Aorta (tissue), 5 donors: ENCODE data around the gene VTI1B. TPM values are rescaled to one million over a fixed set of nuclear protein-coding genes. Genes with fewer than 3 reads are reported as not detected.
"Not testable (repeated sequence)": the region's sequence is repeated elsewhere in the genome, so short reads cannot be mapped to it uniquely, and the experiment has no call there.

Experiments used
- ATAC-seq: fragments of 200-7000 bp; cut with Tn5 transposase; one replicate; pipeline ENCODE4 v1.9.1; 2022; ENCODE audit warnings: moderate library complexity; ENCODE audit not compliant: low FRiP score
- DNase-seq, 2 donors: peaks; one replicate each; pipeline ENCODE4 v3.0.0-alpha.2; 2020
- H3K27ac ChIP-seq, 2 donors: one replicate each; pipeline ENCODE4 v1.5.1; 2013; ENCODE audit warnings: low read length in 2 of 2, mild to moderate bottlenecking in 2 of 2, moderate library complexity in 2 of 2, control low read depth in 1 of 2, inconsistent platforms in 1 of 2, low read depth in 1 of 2
- H3K27me3 ChIP-seq, 2 donors: one replicate each; pipeline ENCODE4 v1.6.1; 2013; ENCODE audit warnings: control low read depth in 1 of 2, low read length in 1 of 2, mild to moderate bottlenecking in 1 of 2, moderate library complexity in 1 of 2; ENCODE audit not compliant: insufficient read depth in 2 of 2, control insufficient read depth in 1 of 2
- H3K36me3 ChIP-seq, 2 donors: one replicate each; pipeline ENCODE4 v1.6.1; 2013; ENCODE audit warnings: control low read depth in 1 of 2, low read length in 1 of 2, mild to moderate bottlenecking in 1 of 2; ENCODE audit not compliant: insufficient read depth in 2 of 2, control insufficient read depth in 1 of 2
- H3K4me1 ChIP-seq, 2 donors: one replicate each; pipeline ENCODE4 v1.6.1; 2013; ENCODE audit warnings: low read length in 2 of 2, control low read depth in 1 of 2, mild to moderate bottlenecking in 1 of 2, moderate library complexity in 1 of 2; ENCODE audit not compliant: insufficient read depth in 2 of 2, control insufficient read depth in 1 of 2
- H3K4me3 ChIP-seq, 2 donors: one replicate each; pipeline ENCODE4 v1.5.1; 2013; ENCODE audit warnings: low read length in 2 of 2, control low read depth in 1 of 2, mild to moderate bottlenecking in 1 of 2
- H3K9me3 ChIP-seq: one replicate; pipeline ENCODE4 v1.6.1; 2013; ENCODE audit warnings: mild to moderate bottlenecking, low read length; ENCODE audit not compliant: control insufficient read depth
- WGBS, 2 donors: extraction: QIAGEN DNeasy Blood & Tissue Kit; methylation state at CpG; one replicate each; pipeline ENCODE4 v1.1.7; 2013; 5-methylcytosine and 5-hydroxymethylcytosine counted together
- intact Hi-C, 2 donors: fragments of 100-400 bp; cut with DNase I; formaldehyde crosslinking; loops; one replicate each; pipeline versions ENCODE4 v1.14.2 to v1.15.0; 2022
- polyA plus RNA-seq, 2 donors: library from polyadenylated mRNA; stranded (reverse); fragments of 200-250 nt; gene quantifications; one replicate each; pipeline ENCODE4 v1.2.3, GENCODE V29; 2013
- total RNA-seq, 2 donors: library from RNA; stranded (reverse); fragmentation: NEBNext Ultra II Directional; extraction: Animal tissue kit (Norgen Biotek cat#: 25700); gene quantifications; one replicate each; pipeline ENCODE4 v1.2.1, GENCODE V29; 2021
- donor health status: healthy with polysubstance abuse.
- donor health status: Bipolar disorder and iron deficiency.
- donor health status: DM: no; HTN: no; CAD: no.
- donor health status: DM: no; HTN: no; CAD: no.
- donor health status: DM: yes; HTN: yes; CAD: no.

VTI1B gene
- total and polyA plus RNA-seq, 4 donors = 88.9 to 140 (median 94.7) TPM

GRCh38 chr14:67709796-67710195, 35.4 kb upstream of the VTI1B start:
- not testable (repeated sequence) for DNase-seq, H3K27me3 ChIP-seq, ATAC-seq, H3K36me3 ChIP-seq, H3K4me3 ChIP-seq, H3K9me3 ChIP-seq, H3K27ac ChIP-seq, H3K4me1 ChIP-seq
- intact Hi-C loops = loop anchor here in 1 of 2 donors (10.0 kb wide), 2 partner anchors 125 to 285 kb away; no protein-coding TSS in a partner anchor
- WGBS, 2 donors = 83 to 84% methylated on average over 1 of the region's 1 CpG

GRCh38 chr14:67709346-67709745, 34.9 kb upstream of the VTI1B start:
- ATAC-seq, H3K36me3 ChIP-seq, H3K4me1 ChIP-seq, H3K27ac ChIP-seq, DNase-seq, H3K4me3 ChIP-seq, H3K9me3 ChIP-seq, H3K27me3 ChIP-seq: not testable (repeated sequence)
- intact Hi-C loops = loop anchor here in 1 of 2 donors (10.0 kb wide), 2 partner anchors 125 to 285 kb away; no protein-coding TSS in a partner anchor

- Histone ChIP-seq H3K9me3 (no peaks in the 10 kb centered on the region), H3K27ac (no peak overlapping the region), H3K27me3 (no peaks in the 10 kb centered on the region), H3K4me1 (no peaks in the 10 kb centered on the region), H3K36me3 (no peaks in the 10 kb centered on the region), H3K4me3 (no peak overlapping the region)
- ATAC-seq (no peak), DNase-seq (no peak)
- intact Hi-C loops = loop anchor here (2.0 to 10.0 kb wide), 3 partner anchors 86 to 280 kb away; partner anchors contain the start of gene ARG2 (in 1 of the 2)
- WGBS, 2 donors = 58 to 61% methylated on average over 3 of the region's 3 CpGs
These were observed 30.8 kb upstream of the VTI1B start for GRCh38 chr14:67705211-67705610.

GRCh38 chr14:67704484-67705089, 30.2 kb upstream of the VTI1B start:
- no peaks in the 10 kb centered on the region for H3K9me3 ChIP-seq
- ATAC-seq = peak; percentile 78
- intact Hi-C loops = loop anchor here (1.0 to 10.0 kb wide), 5 partner anchors 37 to 280 kb away; partner anchors contain the start of gene ARG2 (in 1 of the 2)
- no peaks in the 10 kb centered on the region for H3K36me3 ChIP-seq
- no peak for DNase-seq
- no peak overlapping the region for H3K4me3 ChIP-seq
- no peaks in the 10 kb centered on the region for H3K27me3 ChIP-seq
- H3K4me1 ChIP-seq = no peaks in the 10 kb centered on the region
- H3K27ac ChIP-seq = no peak overlapping the region
- 0 to 2% methylated on average over 3 of the region's 3 CpGs for WGBS, 2 donors

GRCh38 chr14:67703997-67704396, 29.6 kb upstream of the VTI1B start:
- no peaks in the 10 kb centered on the region for H3K27me3 ChIP-seq
- ATAC-seq (no peak), DNase-seq (no peak)
- WGBS, 2 donors = 33% methylated on average over 3 of the region's 3 CpGs
- no peaks in the 10 kb centered on the region for H3K9me3 ChIP-seq
- H3K4me1 ChIP-seq = no peaks in the 10 kb centered on the region
- no peak overlapping the region for H3K27ac ChIP-seq
- intact Hi-C loops = loop anchor here (1.0 to 10.0 kb wide), 5 partner anchors 37 to 279 kb away; partner anchors contain the start of gene ARG2 (in 1 of the 2)
- no peak overlapping the region for H3K4me3 ChIP-seq
- H3K36me3 ChIP-seq = no peaks in the 10 kb centered on the region

- WGBS, 2 donors = 87 to 90% methylated on average over 8 of the region's 8 CpGs
These were observed 27.1 kb upstream of the VTI1B start, which contains the start of gene RDH12 for GRCh38 chr14:67701492-67701891. Gene RDH12, plus strand, starts transcription at chr14:67701886. Its CDS starts 20,757 bp downstream, at chr14:67722643.

GRCh38 chr14:67698179-67698578, 23.7 kb upstream of the VTI1B start:
- DNase-seq (no peak), ATAC-seq (no peak)
- Histone ChIP-seq H3K4me1 (no peaks in the 10 kb centered on the region), H3K36me3 (no peaks in the 10 kb centered on the region), H3K27ac (no peak overlapping the region), H3K4me3 (no peak overlapping the region), H3K9me3 (no peaks in the 10 kb centered on the region), H3K27me3 (no peaks in the 10 kb centered on the region)
- intact Hi-C loops = loop anchor here in 1 of 2 donors (5.0 kb wide), 1 partner anchor 96 kb away; the partner anchor contains the start of gene PIGH
- WGBS, 2 donors = 63 to 82% methylated on average over 1 of the region's 1 CpG

More at GRCh38 chr14:67701492-67701891, 27.1 kb upstream of the VTI1B start, which contains the start of gene RDH12:
- H3K27me3 ChIP-seq, H3K4me1 ChIP-seq, H3K9me3 ChIP-seq, H3K4me3 ChIP-seq, DNase-seq, H3K36me3 ChIP-seq, H3K27ac ChIP-seq, ATAC-seq: not testable (repeated sequence)
- intact Hi-C loops = loop anchor here (5.0 to 10.0 kb wide), 3 partner anchors 34 to 277 kb away; no protein-coding TSS in a partner anchor

GRCh38 chr14:67697006-67697405, 22.6 kb upstream of the VTI1B start:
- no peaks in the 10 kb centered on the region for H3K9me3 ChIP-seq
- no peaks in the 10 kb centered on the region for H3K4me1 ChIP-seq
- DNase-seq (no peak), ATAC-seq (no peak)
- H3K36me3 ChIP-seq = no peaks in the 10 kb centered on the region
- no peaks in the 10 kb centered on the region for H3K27me3 ChIP-seq
- intact Hi-C loops = loop anchor here in 1 of 2 donors (5.0 kb wide), 1 partner anchor 95 kb away; the partner anchor contains the start of gene PIGH
- 82 to 91% methylated on average over 4 of the region's 4 CpGs for WGBS, 2 donors
- H3K4me3 ChIP-seq = no peak overlapping the region
- no peak overlapping the region for H3K27ac ChIP-seq
